HG02885 (cell line): ENCODE measurements around the gene OARD1.
"Not testable (repeated sequence)": the region's sequence is repeated elsewhere in the genome, so short reads cannot be mapped to it uniquely, and the experiment has no call there.

Experiments used
- ATAC-seq: cut with Tn5 transposase; IDR thresholded peaks from one replicate; pipeline ENCODE4 v1.9.1; 2021; ENCODE audit warnings: mild to moderate bottlenecking; ENCODE audit not compliant: unreplicated experiment, poor library complexity

The OARD1 gene, protein sequence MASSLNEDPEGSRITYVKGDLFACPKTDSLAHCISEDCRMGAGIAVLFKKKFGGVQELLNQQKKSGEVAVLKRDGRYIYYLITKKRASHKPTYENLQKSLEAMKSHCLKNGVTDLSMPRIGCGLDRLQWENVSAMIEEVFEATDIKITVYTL

GRCh38 chr6:41071923-41072835 is at the start of gene OARD1:
OARD1 (minus strand) TSS chr6:41072356; CDS start chr6:41071634, 722 bp downstream.
- ATAC-seq: peak; percentile 67

DNA sequence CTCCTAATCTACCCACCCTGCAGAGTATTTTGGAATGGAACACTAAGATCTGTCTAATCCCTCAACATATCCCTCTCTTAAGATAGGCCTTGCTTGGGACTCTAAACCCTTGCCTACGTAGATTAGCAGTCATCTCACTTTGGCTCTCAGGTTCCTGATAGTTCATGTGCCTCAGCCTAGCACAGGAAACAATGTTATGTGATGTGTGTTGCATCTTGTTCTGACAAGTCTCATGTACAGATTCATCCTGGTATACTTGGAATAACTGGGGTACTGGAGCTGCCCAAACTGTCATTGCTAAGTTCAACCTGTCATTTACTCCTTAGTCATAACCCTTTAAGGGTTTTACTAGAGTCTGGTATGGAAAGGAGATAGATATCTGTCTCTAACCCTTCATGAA is 47.9 kb upstream of the OARD1 start:
- no peak for ATAC-seq

DNA sequence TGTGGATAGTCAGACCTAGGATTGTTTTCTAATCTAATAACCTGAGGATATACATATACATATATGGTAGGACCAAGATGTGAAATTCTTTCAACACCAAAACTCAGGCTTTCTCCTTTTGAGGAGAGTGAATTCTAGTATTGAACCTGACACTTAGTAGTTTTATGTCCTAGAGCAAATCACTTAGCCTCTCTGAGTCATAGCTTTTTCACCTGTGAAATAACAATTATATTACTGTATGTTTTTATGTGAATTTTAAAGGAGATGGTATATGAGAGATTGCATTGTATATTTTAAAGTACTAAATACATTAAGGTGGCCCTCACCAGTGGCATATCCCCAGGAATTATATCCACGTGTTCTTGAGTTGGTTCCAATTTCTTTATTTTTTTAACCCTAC is 47.4 kb upstream of the OARD1 start:
- no peak for ATAC-seq

- not testable (repeated sequence) for ATAC-seq
Measured at GRCh38 chr6:41115027-41115426, 42.9 kb upstream of the OARD1 start.

GRCh38 chr6:41111017-41111416 is 38.9 kb upstream of the OARD1 start:
- ATAC-seq: no peak

GRCh38 chr6:41103847-41104246 is 31.7 kb upstream of the OARD1 start:
- no peak for ATAC-seq

DNA sequence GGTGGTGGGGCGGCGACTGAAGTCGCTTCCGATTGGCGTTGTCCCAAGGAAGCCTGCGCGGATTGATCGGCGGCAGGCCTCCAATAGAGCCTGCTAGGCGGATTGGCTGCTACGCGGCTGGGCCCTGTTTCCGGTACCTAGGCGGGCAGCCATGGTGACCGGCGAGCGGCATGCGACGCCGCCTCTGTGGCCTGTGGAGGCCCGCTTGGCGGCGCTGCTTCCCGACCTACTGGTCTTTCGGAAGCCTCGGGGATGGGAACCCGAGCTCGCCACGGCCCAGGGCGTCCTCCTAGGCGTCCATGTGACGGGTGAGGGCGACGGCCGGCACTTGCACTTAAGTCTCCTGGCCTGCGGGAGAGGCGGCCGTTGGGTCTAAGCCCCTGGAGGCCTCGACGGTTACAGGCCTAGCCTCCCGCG is 28.7 kb upstream of the OARD1 start:
- ATAC-seq: no peak

DNA sequence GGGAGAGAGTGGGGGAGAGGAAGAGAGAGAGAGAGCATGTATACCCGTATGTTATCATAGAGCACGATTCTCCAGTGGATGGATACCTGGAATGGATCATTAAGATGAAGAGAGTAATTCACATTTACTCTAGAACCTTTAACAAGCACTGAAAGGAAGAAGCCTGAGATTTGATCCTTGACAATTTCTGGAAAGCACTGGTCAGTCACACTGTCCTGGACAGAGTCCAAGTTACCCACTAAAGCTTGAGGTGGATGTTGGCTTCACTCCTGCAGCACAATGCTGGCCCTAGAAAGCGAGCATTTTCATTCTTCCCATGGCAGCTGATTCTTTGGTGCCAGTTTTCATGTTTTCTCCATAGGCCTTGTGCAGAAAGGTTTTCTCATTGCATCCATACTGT is 26.2 kb upstream of the OARD1 start:
- ATAC-seq: no peak

DNA sequence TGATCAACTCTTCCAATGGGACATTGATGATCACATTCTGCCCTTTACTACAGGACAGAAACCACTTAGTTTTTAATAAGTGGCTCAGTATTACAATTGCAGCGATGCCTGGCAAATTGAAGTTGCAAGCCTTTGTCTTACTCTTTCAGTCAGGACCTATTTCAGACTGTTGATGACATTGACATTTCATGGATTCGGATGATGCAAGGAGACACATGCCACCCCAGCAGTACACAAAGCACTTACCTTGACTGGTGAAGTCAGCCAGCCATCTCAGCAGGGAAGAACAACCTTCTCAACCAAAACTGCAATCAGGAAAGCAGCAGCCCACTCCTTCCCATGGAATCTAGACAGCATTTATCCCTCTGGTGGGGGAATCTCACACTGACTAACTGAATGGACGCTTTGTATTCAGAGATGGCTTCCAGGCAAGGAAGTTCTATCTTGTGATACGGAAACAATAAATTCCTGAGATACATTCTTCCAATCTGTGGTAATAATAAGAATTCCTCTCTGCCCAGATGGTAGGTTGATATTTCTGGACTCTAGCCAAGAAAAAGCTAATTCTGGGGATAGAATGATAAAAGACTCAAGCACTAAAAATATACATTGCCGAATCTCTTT is 25.4 kb upstream of the OARD1 start:
- no peak for ATAC-seq

GRCh38 chr6:41093729-41094128 is 21.6 kb upstream of the OARD1 start:
- ATAC-seq: no peak

GRCh38 chr6:41092421-41093140 is 20.4 kb upstream of the OARD1 start:
- ATAC-seq: no peak

- ATAC-seq: no peak
Measured at GRCh38 chr6:41090841-41091761, 18.9 kb upstream of the OARD1 start.

DNA sequence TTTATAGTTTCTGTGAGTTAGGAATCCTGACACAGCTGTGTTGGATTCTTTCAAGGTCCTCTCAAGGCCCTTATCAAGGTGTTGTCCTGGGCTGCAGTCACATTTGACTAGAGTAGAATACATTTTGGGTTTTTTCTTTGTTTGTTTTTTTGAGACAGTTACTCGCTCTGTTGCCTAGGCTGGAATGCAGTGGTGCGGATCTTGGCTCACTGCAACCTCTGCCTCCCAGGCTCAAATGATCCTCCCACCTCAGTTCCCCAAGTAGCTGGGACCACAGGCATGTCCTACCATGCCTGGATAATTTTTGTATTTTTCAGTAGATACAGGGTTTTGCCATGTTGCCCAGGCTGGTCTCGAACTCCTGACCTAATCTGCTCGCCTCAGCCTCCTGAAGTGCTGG is 16.3 kb upstream of the OARD1 start:
- no peak for ATAC-seq

- ATAC-seq: no peak
Measured at GRCh38 chr6:41085182-41085581, 13.0 kb upstream of the OARD1 start.

DNA sequence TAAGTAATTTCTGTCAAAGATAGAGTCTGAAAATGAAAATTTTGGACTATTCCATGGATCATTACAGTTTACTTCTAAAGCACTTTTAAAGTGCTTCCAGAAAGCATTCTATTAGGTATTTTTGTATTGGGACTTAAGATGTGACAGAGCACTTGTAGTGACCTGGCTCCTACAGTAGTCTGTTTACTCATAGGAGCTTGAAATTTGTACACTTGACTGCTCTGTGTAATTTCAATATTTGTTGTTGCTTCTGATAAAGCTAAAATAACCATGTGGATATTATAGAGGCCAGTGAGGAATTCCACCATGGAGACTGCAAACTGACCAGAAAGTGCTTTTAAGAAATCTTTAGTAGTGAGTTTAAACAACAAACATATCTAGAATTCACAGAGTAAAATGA is 10.9 kb upstream of the OARD1 start:
- no peak for ATAC-seq

DNA sequence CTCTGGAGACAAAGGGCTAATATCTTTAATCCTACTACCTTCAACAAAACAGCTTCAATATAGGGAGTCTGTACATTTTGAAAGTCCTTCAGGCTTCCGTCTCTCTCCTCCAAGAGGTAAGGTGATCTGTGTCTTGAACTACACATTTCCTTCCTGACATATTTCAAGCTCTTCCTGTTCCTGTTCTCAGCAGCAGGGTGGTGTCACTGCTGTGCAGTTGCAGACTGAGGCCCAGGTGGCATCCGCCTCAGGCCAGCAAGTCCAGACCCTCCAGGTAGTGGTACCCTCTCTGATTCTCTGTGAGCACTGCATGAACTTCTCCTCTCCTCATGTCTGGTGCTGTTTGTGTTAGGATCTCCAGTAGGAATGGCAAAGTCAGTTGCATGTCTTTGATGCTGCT is 8.5 kb upstream of the OARD1 start:
- ATAC-seq: no peak

GRCh38 chr6:41079080-41079479 is 6.9 kb upstream of the OARD1 start:
- no peak for ATAC-seq

DNA sequence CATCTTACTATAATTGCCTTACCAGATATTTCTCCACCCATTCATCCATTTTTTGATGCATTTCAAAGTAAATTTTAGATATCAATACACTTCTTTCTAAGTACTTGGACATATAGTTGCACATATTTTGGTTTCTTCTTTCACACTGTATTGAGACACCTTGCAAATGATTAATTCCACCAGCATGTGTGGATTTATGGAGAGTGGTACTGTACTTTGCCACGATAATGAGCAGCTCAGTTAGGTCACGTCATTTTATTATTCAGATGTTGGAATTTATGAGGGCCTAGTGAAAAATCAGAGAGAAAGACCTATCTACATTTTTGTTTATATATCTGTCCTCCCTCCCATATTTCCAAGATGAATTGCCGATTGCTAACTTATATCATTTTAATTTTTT is 5.9 kb upstream of the OARD1 start:
- no peak for ATAC-seq

- ATAC-seq: no peak
Measured at GRCh38 chr6:41077536-41077935, 5.4 kb upstream of the OARD1 start.
